MM.1S (cell line): Measurements from ENCODE around the gene KRTAP5-6.

Experiments used
- DNase-seq: peaks from one replicate; pipeline ENCODE4 v3.0.0-alpha.2; 2015
- H2AFZ ChIP-seq: fragments of 300-600 bp; sonication (generic); 2 replicates; pipeline ENCODE4 v1.6.0; 2016; ENCODE audit warnings: antibody characterized with exemption, low read length
- H3F3A ChIP-seq: fragments of 300-600 bp; sonication (generic); 2 replicates; pipeline ENCODE4 v1.6.1; 2016; ENCODE audit warnings: mild to moderate bottlenecking, antibody characterized with exemption, low read length, moderate library complexity, mixed read lengths; ENCODE audit not compliant: insufficient read depth
- H3K27ac ChIP-seq: fragments of 300-600 bp; sonication (generic); 2 replicates; pipeline ENCODE4 v1.5.1; 2016; ENCODE audit warnings: mild to moderate bottlenecking, low read length
- H3K27me3 ChIP-seq: fragments of 300-600 bp; sonication (generic); replicated peaks from 2 replicates; pipeline ENCODE4 v1.6.0; 2016; ENCODE audit warnings: low read length; ENCODE audit not compliant: insufficient read depth
- H3K36me3 ChIP-seq: fragments of 300-600 bp; sonication (generic); replicated peaks from 2 replicates; pipeline ENCODE4 v1.6.1; 2016; ENCODE audit warnings: mild to moderate bottlenecking, low read length, mixed read lengths; ENCODE audit not compliant: insufficient read depth
- H3K4me1 ChIP-seq: fragments of 300-600 bp; sonication (generic); 2 replicates; pipeline ENCODE4 v1.6.1; 2016; ENCODE audit warnings: low read length, mixed read lengths
- H3K4me2 ChIP-seq: fragments of 300-600 bp; sonication (generic); 2 replicates; pipeline ENCODE4 v1.6.0; 2016; ENCODE audit warnings: low read depth, low read length
- H3K4me3 ChIP-seq: fragments of 300-600 bp; sonication (generic); 2 replicates; pipeline ENCODE4 v1.5.1; 2016; ENCODE audit warnings: low read length, mixed read lengths
- H3K79me2 ChIP-seq: fragments of 300-600 bp; sonication (generic); 2 replicates; pipeline ENCODE4 v1.6.1; 2016; ENCODE audit warnings: mixed run types, low read length, mixed read lengths
- H3K9ac ChIP-seq: fragments of 300-600 bp; sonication (generic); 2 replicates; pipeline ENCODE4 v1.6.1; 2016; ENCODE audit warnings: low read length, mixed read lengths
- H3K9me2 ChIP-seq: fragments of 300-600 bp; sonication (generic); replicated peaks from 2 replicates; pipeline ENCODE4 v1.6.1; 2016; ENCODE audit warnings: mild to moderate bottlenecking, low read length, mixed read lengths; ENCODE audit not compliant: insufficient read depth
- H3K9me3 ChIP-seq: fragments of 300-600 bp; sonication (generic); replicated peaks from 2 replicates; pipeline ENCODE4 v1.6.1; 2016; ENCODE audit warnings: mild to moderate bottlenecking, low read length, mixed read lengths; ENCODE audit not compliant: insufficient read depth
- H4K20me1 ChIP-seq: fragments of 300-600 bp; sonication (generic); 2 replicates; pipeline ENCODE4 v1.6.1; 2016; ENCODE audit warnings: mild to moderate bottlenecking, low read length, moderate library complexity, mixed read lengths; ENCODE audit not compliant: insufficient read depth
- EZH2 ChIP-seq: fragments of 300-600 bp; sonication (generic); optimal IDR thresholded peaks from 2 replicates; pipeline ENCODE3; 2017; ENCODE audit warnings: low read depth, mild to moderate bottlenecking, antibody characterized with exemption, low read length, mixed read lengths
- EZH2phosphoT487 ChIP-seq: fragments of 300-600 bp; sonication (generic); IDR thresholded peaks from 2 replicates; pipeline ENCODE4 v1.6.1; 2018; ENCODE audit warnings: antibody characterized with exemption, low read length
- TF ChIP-seq, protein P1 (sequence below): fragments of 300-600 bp; sonication (generic); IDR thresholded peaks from 2 replicates; pipeline ENCODE4 v1.5.1; 2016; ENCODE audit warnings: antibody characterized with exemption, low read length, mixed read lengths

KRTAP5-6 gene

DNA sequence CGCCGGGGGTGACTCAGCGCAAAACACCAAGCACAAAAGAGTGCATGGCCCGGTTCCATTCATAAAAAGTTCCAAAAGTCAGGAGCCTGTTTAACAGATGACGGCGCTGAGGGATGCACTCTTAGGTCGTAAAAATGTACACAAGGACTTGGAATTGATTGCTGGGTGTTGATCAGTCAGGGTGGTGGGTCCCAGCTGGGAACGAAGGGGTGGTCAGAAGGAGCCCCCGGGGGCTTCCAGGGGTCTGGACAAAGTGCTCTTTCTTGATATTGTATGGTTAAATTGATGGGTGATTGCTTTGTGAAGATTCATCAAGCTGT is 32.7 kb downstream of the KRTAP5-6 start:
- no peak overlapping the region for H3K4me2 ChIP-seq

DNA sequence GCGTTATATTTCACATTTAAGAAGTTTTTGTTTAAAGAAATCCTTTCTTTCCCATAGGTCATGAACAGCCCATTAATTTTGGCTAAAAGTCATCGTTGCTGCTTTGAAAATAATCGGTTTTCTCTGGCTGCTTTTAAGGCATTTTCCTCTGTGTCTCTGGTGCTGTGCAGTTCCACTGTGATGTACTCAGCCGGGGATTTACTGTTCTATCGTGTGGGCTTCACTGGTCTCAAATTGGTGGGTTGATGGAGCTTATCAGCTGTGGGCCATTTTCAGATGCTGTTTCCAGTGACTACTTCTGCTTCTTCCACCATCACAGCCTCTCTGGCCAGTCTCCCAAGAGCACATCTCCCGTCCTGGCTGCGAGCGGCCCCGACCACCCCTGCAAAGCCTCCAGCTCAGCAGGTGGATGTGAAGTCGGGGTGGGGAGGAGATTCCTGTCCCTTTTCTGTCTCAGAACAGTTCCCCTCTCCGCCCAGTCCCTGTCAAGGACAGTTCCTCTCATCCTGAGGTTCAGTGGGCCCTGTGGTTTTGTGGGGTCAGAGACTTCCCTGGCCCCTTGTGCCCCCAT is 33.1 kb downstream of the KRTAP5-6 start:
- Histone ChIP-seq H3K27ac (no peak overlapping the region), H3K9ac (no peak overlapping the region), H3K9me3 (no peaks in the 10 kb centered on the region), H2AFZ (no peak overlapping the region), H3K9me2 (no peaks in the 10 kb centered on the region), H4K20me1 (no peaks in the 10 kb centered on the region), H3K4me2 (no peak overlapping the region), H3K27me3 (peaks cover 94% of the 10 kb centered on the region), H3K36me3 (no peaks in the 10 kb centered on the region), H3F3A (no peaks in the 10 kb centered on the region), H3K4me3 (no peak overlapping the region), H3K79me2 (no peaks in the 10 kb centered on the region), H3K4me1 (no peaks in the 10 kb centered on the region)
- no peak for DNase-seq
- TF ChIP-seq EZH2phosphoT487 (no peak), EZH2 (no peak)
- TF ChIP-seq, protein P1, sequence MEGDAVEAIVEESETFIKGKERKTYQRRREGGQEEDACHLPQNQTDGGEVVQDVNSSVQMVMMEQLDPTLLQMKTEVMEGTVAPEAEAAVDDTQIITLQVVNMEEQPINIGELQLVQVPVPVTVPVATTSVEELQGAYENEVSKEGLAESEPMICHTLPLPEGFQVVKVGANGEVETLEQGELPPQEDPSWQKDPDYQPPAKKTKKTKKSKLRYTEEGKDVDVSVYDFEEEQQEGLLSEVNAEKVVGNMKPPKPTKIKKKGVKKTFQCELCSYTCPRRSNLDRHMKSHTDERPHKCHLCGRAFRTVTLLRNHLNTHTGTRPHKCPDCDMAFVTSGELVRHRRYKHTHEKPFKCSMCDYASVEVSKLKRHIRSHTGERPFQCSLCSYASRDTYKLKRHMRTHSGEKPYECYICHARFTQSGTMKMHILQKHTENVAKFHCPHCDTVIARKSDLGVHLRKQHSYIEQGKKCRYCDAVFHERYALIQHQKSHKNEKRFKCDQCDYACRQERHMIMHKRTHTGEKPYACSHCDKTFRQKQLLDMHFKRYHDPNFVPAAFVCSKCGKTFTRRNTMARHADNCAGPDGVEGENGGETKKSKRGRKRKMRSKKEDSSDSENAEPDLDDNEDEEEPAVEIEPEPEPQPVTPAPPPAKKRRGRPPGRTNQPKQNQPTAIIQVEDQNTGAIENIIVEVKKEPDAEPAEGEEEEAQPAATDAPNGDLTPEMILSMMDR = no peak

More for the DNA sequence above, 32.7 kb downstream of the KRTAP5-6 start:
- Histone ChIP-seq H3K4me3 (no peak overlapping the region), H3K79me2 (no peaks in the 10 kb centered on the region), H3F3A (no peaks in the 10 kb centered on the region), H2AFZ (no peak overlapping the region), H3K9ac (no peak overlapping the region), H3K9me3 (no peaks in the 10 kb centered on the region), H3K4me1 (no peaks in the 10 kb centered on the region), H3K27ac (no peak overlapping the region), H4K20me1 (no peaks in the 10 kb centered on the region), H3K36me3 (no peaks in the 10 kb centered on the region), H3K27me3 (peaks cover 94% of the 10 kb centered on the region), H3K9me2 (no peaks in the 10 kb centered on the region)
- TF ChIP-seq EZH2phosphoT487 (no peak), EZH2 (no peak)
- TF ChIP-seq, protein P1 = no peak
- DNase-seq = no peak

DNA sequence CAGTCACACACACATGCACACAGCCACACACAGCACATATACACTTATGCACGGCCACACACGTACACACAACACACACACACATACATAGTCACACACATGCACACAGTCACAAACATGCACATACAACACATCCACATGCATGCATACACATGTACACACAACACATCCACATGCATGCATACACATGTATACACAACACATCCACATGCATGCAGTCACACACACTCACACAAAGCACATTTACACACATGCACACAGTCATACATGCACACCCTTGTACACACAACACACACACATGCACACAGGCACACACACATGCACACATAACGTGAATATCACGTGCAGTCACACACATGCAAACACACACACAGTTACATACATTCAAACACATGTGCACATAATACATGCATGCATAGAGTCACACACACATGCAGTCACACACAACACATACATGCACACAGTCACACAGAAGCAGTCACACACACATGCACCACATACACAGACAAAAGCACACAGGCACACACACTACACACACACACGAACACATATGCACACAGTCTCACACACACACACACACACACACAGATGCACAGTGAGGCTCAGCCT is 34.6 kb downstream of the KRTAP5-6 start:
- no peak overlapping the region for H3K4me3 ChIP-seq
- H3K27ac ChIP-seq = no peak overlapping the region
- no peaks in the 10 kb centered on the region for H3K9me2 ChIP-seq
- H3K36me3 ChIP-seq = no peaks in the 10 kb centered on the region
- TF ChIP-seq, protein P1 = no peak
- no peak for TF ChIP-seq EZH2
- TF ChIP-seq EZH2phosphoT487 = no peak
- H3K27me3 ChIP-seq = peaks cover 94% of the 10 kb centered on the region
- H3K79me2 ChIP-seq = no peaks in the 10 kb centered on the region
- H2AFZ ChIP-seq = no peak overlapping the region
- no peak for DNase-seq
- no peaks in the 10 kb centered on the region for H3K4me1 ChIP-seq
- no peaks in the 10 kb centered on the region for H3K9me3 ChIP-seq
- no peak overlapping the region for H3K9ac ChIP-seq
- H3F3A ChIP-seq = no peaks in the 10 kb centered on the region
- H3K4me2 ChIP-seq = no peak overlapping the region
- no peaks in the 10 kb centered on the region for H4K20me1 ChIP-seq
